RPMI8226 (cell line): ENCODE measurements around the gene PTPRJ.

Source experiments
- DNase-seq: peaks from one replicate; pipeline ENCODE4 v3.0.0-alpha.2; 2015

Gene PTPRJ

DNA sequence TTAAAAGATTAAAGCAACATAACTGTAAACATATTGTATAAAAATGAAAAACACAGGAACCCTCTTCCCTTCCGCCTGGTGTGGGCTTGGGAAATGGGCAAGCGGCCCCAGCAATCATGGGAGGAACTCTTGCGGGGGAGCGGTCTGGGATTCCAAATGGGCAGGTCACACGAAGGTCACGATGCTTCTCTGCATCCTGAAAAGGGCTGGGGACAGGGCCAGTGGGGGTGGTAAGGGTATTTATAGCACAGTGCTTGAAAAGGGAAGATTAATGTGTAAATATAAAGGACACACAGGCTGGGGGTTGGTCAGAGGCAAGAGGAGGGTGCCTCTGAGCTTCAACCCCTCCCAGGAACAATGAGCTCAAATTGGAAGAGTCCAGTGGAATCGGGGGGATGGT, 189.4 kb downstream of the PTPRJ start:
- DNase-seq, result no peak

DNA sequence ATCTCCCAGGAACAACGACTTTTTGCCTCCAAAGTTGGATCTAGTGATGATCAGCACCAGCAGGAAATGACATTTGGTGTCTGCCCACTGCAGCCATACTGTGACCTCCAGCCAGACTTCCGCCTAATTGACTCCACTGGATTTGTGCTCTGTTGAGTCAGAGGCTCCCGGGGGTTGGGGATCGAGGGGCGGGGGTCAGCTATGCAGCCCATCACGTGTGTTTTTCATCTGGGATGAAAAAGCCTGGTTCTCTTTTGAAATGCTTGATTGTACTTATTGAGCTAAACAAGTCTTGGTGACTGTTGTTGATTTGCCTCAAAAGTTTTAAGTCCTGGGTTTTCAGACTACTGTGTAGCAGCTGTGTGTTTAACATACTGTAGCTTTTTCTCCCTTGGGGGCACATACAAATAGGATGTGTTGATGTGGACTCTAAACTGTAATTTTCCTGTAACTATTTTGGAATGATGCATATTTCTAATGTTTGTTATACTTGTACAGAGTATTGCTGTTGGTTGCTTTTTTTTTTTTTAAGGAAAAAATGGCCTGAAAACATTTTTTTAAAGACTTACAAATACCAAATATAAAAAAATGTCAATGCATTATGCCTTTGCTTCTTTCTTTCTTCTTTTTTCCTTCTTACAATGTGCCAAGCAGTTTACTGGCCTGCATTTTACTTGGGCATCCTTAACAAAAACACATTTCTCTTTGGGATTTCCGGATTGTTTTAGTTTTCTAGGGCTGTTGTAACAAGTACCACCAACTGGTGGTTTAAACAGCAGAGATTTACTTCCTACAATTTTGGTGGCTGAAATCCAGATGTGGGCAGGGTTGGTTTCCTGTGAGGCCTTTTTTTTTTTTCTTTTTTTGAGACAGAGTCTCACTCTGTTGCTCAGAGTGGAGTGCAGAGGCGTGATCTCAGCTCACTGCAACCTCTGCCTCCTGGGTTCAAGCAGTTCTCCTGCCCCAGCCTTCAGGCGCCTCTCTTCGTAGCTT, 190.2 kb downstream of the PTPRJ start:
- DNase-seq, result peak; percentile 13

DNA sequence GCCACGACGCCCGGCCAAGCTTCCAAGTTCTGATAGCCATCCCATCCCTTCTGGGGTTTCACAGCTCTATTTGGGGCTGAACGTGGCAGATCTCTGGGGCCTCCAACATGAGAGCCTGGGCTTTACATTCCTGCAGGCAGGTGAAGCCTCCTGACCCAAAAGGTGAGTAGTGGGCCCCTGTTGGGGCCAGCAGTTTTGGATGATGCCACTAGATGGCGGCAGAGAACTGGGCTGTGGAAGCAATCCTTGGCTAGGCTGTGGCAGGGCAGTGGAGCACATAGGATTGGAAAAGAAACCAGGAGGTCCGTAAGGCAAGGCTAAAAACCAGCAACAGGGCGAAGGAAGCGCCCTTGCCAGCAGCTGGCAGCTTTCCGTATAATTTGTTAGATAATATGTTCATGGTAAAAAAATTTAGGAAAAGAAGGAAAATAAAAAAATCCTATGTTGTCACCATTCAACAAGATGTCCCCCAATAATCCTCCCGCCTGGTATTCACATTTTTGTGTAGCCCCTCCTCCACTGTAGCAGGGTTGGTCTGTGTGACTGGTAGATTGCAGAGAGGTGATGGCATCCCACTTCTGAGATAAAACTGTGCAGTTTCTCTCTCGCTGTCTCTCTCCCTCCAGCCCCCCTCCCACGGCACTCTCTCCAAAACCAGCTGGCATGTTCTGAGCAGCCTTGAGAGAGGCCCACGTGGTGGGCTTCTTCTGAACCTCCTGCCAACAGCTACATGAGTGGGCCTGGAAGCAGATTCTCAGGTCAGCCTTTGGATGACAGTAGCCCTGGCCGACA, 192.7 kb downstream of the PTPRJ start:
- DNase-seq, result peak; percentile 55

DNA sequence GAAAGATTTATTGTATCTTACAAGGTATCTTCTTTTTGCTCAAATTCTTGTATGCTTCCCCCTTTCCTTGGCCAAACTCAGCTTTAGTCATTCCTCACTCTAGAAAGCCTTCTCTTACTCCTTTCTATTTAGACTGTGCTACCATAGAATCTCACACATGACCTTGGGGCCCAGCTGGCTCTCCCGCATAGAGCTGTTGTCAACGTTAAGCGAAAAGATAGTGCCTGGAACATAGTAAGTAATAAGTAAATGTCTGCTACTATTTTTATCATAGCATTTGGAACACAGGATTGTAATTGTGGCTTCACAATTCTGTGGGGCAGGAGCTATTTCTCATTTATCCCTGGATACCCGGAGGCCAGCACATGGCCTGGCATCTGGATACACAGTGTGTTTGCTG, 197.3 kb downstream of the PTPRJ start:
- no peak for DNase-seq

DNA sequence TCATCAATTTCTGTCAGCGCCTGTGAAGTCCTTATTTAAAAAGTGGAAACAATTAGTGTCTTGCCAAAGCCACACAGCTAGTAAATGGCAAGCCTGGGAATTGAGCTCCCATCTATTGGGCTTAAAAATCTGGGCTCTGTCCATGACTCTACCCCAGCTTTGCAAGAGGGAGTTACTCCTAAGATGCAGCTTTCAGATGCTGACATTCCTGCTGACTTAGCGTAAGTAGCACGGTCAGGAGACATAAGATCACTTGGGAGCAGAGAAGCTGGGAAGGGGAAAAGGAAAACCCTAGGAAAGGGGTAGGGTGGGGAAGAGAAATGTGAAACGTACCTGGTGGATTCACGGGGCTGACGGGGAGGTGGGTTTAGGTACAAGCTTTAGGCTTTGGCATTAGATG, 200.3 kb downstream of the PTPRJ start:
- no peak for DNase-seq

DNA sequence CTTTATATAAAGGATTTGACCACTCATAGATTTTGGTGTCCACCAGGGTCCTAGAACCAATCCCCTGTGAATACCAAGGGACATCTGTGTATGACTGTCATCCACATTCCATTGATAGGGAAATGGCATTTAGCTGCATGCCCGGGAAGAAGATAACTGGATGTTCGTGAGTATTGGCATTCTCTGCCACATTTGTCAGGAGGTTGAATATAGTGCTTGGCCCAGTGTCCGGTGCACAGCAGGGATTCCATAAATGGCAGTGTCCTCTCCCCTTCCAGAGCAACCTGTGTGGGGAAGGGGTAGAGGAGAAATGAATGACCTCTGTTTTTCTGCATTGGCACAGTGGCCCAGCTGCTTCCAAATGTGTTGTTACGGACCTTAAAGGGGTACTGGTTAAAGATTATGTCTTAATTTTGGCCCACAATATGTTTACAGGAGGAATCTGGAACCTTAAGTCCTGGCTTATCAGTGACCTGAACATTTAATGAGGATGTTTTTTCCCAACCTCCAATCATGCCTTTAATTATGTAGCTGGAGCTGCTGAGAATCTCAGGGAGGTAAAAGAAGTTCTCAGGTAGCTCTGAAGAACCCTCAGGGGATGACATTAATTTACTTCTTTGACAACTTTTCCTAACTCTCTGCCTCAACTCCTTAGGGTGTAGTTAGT, 202.6 kb downstream of the PTPRJ start:
- DNase-seq, result no peak

DNA sequence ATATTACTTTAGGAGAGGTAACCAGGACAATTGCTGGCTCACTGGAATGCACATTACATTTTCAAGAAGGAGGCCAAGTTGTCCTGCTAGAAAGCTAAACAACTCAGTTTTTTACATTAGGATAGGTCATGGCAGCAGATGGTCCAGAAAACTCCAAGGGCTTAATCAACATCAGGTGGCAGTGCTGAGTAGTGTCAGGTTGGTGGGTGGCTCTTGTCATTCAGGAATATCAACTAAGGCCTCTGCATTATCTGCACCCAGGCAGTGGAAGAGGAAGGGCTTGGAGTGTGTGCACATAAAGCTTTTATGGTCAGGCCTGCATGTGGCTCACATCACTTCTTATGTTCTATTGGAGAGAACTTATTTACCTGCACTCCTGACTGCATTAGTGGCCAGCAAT, 204.1 kb downstream of the PTPRJ start:
- DNase-seq, result no peak

DNA sequence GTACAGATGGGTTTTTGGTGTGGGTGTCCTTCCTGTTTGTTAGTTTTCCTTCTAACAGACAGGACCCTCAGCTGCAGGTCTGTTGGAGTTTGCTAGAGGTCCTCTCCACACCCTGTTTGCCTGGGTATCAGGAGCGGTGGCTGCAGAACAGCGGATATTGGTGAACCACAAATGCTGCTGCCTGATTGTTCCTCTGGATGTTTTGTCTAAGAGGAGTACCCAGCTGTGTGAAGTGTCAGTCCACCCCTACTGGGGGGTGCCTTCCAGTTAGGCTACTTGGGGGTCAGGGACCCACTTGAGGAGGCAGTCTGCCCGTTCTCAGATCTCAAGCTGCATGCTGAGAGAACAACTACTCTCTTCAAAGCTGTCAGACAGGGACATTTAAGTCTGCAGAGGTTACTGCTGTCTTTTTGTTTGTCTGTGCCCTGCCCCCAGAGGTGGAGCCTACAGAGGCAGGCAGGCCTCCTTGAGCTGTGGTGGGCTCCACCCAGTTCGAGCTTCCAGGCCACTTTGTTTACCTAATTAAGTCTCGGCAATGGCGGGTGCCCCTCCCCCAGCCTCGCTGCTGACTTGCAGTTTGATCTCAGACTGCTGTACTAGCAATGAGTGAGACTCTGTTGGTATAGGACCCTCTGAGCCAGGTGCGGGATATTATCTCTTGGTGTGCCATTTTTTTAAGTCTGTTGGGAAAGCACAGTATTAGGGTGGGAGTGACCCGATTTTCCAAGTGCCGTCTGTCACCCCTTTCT, 210.7 kb downstream of the PTPRJ start:
- peak; percentile 12 for DNase-seq

DNA sequence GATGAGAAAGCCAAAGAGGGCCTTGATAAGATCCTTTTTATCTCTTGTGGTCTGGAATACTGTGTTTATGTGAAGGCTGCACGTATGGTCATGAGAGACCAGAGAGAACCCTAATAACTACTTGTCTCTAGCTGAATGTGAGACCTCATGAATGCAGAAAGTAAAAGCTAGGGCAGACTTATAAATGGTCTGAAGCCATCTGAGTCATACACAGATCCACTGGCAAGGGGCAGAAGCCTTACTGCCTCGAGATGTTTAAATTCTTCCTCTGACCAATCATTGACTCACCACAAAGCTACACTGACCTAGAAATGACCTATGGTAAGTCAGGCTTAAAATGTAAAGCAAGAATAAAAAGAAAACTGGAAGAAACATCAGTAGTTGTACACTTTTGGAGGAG, 213.5 kb downstream of the PTPRJ start:
- no peak for DNase-seq

DNA sequence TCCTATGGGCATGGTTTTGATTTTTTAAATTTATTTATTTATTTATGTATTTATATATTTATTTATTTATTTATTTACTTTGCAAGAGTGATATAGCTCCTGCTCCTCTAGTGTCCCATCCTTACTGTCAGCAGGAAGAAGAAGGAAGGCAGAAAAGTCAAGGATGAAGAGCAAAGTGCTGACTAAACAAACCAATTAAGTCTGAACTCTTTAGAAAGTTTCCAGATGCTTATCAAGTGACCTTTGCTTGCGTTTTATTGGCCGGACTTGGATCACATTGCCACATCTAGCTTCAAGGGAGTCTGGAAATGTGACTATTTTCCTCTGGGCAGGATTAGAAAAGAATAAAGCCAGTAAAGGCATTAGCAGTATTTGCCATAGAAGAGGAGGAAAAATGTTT, 227.5 kb downstream of the PTPRJ start:
- no peak for DNase-seq

DNA sequence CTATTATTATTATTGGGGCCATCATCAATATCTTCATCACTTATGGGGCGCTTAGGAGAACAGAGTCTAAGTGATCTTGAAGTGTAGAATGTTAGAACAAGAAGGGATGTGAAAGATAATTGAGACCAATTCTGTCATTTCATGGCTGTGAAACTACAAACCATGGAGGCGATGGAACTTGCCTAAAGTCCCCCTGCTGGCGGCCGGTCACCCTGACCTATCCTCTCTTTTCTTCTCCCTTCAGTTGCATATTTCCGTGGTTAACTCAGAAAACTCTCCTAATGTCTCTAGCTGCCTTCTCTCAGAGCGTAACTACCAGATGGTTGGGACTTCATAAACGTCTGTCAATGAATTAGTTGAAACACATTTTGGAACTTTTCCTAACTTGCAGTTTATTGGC, 229.7 kb downstream of the PTPRJ start:
- DNase-seq, result no peak

DNA sequence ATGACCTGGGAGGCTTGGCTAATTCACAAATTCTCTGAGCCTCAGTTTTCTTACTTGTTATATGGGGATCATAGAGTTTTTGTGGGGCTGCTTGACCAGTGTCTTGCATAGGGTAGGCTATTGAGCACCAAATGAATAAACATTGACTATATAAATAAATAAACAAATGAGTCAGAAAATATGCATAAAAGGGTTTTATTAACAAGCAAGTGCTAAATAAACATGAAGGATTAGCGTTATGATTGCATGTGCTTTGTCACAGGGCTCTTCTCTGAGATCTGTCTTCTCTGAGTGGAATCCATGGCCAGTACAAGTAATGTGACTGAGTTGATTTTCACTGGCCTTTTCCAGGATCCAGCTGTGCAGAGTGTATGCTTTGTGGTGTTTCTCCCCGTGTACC, 236.2 kb downstream of the PTPRJ start, which contains the start of gene OR4B1:
TSS of gene OR4B1 (plus strand) at position 301 of the 400 bp plus-strand sequence. CDS start at position 301, 0 bp downstream.
- no peak for DNase-seq
